ENCODE results near the gene STARD7.

DNA sequence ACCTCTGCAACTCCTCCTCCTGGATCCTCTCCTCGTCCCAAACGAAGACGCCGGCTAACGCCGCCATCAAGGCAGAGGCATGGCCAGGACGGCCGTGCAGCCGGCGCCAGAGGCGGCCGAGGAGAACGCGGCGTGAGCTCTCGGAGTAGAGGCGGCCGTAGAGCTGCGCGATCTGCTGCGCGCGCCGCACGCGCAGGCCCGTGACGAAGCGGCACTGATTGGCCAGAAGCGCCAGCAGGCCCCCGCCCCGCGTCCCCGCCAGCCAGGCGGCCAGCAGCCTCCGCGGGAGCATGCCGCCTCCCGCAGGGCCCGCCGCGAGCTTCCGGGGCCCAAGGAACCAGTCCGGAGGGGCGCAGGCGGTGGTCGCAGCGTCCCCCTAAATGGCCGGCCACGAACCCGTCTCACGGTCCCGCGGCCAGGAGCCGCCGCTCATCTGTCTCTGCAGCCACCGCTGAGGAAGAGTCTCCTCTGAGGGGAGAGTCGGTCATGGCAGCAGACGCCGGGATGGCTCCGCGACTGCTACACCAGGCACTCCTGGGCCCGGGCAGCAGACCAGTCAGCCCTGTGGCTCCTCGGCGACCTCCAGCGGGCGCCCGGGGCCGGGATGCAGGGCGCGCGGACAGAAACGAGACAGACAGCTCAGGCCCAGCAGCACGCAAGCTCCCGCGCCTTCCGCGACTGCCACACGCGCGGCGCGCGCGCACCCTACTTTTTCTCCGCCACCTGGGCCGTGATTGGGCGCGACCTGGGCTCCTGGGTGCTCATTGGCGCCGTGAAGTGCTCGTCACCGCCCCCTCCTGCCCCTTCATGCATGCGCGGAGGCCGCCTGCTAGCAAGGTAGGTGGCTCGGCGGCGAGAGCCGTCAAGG lies at the start of gene STARD7:
- TF ChIP-seq, protein P1, sequence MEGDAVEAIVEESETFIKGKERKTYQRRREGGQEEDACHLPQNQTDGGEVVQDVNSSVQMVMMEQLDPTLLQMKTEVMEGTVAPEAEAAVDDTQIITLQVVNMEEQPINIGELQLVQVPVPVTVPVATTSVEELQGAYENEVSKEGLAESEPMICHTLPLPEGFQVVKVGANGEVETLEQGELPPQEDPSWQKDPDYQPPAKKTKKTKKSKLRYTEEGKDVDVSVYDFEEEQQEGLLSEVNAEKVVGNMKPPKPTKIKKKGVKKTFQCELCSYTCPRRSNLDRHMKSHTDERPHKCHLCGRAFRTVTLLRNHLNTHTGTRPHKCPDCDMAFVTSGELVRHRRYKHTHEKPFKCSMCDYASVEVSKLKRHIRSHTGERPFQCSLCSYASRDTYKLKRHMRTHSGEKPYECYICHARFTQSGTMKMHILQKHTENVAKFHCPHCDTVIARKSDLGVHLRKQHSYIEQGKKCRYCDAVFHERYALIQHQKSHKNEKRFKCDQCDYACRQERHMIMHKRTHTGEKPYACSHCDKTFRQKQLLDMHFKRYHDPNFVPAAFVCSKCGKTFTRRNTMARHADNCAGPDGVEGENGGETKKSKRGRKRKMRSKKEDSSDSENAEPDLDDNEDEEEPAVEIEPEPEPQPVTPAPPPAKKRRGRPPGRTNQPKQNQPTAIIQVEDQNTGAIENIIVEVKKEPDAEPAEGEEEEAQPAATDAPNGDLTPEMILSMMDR (IDR thresholded peaks at IDR 0.05), result peak in 1 of 6 experiments; percentile 0
- TF ChIP-seq POLR2A (IDR thresholded peaks at IDR 0.05), result peak; percentile 80 to 97

All from thyroid gland (tissue), 4 donors.